Uterine smooth muscle cell (primary cell): ENCODE measurements around the gene LRRC10. TPM values are rescaled to one million over a fixed set of nuclear protein-coding genes. Genes with fewer than 3 reads are reported as not detected.

Source experiments
- total RNA-seq: library from RNA; depleted of rRNA; stranded (reverse); fragments of >200 nt; gene quantifications from 2 replicates; pipeline ENCODE4 v1.2.3, GENCODE V29; 2014

Gene LRRC10, protein sequence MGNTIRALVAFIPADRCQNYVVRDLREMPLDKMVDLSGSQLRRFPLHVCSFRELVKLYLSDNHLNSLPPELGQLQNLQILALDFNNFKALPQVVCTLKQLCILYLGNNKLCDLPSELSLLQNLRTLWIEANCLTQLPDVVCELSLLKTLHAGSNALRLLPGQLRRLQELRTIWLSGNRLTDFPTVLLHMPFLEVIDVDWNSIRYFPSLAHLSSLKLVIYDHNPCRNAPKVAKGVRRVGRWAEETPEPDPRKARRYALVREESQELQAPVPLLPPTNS
- not detected in 2 replicates for total RNA-seq

DNA sequence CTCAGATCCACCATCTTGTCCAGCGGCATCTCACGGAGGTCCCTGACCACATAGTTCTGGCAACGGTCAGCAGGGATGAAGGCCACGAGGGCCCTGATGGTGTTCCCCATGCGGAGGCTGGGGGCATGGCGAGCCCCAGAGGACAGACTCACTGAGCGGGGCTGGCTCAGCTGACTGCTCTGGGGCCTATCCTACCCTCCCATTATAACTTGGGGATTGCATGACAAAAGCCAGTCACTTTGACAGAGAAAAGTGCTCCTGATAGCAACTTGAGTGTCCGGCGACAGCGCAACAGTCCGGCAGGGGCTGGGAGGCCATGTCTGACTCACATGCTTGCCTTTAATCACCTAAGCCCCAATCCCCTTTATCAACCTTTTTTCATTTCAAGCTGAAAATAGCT lies at the start of gene LRRC10:
TSS of gene LRRC10 (minus strand) at position 179 of the 400 bp plus-strand sequence. CDS start at position 110, 69 bp downstream.

DNA sequence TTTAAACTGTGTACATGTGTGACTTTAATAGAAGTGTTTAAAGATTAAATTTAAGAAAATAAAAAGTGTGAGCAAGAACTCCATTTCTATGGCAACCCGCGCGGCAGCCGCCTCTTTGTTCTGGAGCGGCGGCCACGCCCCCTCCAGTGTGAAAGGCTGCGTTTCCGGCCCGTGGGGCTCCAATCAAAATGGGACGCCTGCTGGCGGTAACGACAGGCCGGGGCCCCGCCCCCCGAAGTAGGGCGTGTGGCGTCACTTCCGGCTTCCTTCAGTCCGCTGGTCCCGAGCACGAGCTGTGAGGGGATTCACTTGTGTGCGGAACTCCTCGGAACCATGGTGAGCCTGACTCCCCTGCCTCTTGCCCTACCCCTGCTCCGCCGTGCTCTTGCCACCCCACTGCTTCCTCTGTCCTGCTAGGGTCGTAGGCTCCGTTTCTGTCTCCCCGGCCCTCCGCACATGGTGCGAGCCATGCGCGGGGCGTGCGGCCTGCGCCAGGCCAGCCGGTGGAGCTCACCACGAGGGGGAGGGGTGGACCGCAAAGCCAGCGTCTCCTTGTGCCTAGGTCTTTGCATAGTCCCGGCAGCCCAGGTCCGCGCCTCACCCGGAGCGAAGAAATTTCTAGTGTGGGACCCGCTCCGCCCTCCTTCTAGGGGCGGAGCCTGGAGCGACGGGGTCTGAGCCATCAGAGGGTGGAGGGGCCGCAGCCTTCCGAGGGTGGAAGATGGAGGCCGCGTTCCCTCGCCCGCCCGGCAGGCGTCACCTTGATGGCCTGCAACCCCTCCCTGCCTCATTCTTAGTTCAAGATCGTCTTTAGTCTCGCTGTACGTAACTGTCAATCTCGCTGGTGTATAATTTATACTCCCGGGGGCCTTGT lies 25.3 kb downstream of the LRRC10 start, which contains the start of gene CCT2:
TSS of gene CCT2 (plus strand) at position 271 of the 874 bp plus-strand sequence. CDS start at position 334, 63 bp downstream.

Other genes starting within 250 kb of the LRRC10 start
- gene FRS2, start 140.5 kb downstream of the LRRC10 start, total RNA-seq, result 40.2 and 40.7 TPM in 2 replicates
- 229 and 445 TPM in 2 replicates for gene CCT2, start 25.4 kb downstream of the LRRC10 start, total RNA-seq
- 0.12 TPM in 1 of 2 replicates, not detected in the other for gene BEST3, start 88.4 kb upstream of the LRRC10 start, total RNA-seq
- gene RAB3IP, start 128.0 kb upstream of the LRRC10 start, total RNA-seq, result 12.7 and 14.1 TPM in 2 replicates
- gene MYRFL, start 214.3 kb upstream of the LRRC10 start, total RNA-seq, result not detected in 2 replicates